ENCODE results near the gene IFNE.

IFNE gene, protein sequence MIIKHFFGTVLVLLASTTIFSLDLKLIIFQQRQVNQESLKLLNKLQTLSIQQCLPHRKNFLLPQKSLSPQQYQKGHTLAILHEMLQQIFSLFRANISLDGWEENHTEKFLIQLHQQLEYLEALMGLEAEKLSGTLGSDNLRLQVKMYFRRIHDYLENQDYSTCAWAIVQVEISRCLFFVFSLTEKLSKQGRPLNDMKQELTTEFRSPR

GRCh38 chr9:21482213-21482612 is at the start of gene IFNE:
TSS of gene IFNE (minus strand) at chr9:21482313. CDS start at chr9:21481694, 619 bp downstream.
- no peak for DNase-seq

GRCh38 chr9:21528123-21528808 is 46.2 kb upstream of the IFNE start:
- no peak for DNase-seq

DNA sequence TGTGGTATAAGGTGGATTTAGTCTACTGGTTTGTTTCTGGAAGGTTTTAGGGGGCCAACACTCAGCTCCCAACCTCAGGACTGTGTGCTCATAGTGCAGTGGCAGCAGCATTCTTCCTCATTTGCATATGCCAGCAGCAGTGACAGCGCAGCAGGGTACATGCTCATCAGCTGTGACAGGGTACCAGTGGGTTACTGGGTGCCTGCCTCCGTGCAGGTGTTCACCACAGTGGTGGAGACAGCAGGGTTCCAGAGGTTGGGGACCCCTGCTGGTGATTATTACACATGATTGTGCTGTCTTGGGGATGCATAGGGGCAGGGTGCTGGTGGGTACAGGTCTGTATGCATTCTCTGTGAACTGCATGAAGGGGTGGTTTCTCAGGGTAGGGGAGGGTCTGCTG is 45.5 kb upstream of the IFNE start:
- no peak for DNase-seq

DNA sequence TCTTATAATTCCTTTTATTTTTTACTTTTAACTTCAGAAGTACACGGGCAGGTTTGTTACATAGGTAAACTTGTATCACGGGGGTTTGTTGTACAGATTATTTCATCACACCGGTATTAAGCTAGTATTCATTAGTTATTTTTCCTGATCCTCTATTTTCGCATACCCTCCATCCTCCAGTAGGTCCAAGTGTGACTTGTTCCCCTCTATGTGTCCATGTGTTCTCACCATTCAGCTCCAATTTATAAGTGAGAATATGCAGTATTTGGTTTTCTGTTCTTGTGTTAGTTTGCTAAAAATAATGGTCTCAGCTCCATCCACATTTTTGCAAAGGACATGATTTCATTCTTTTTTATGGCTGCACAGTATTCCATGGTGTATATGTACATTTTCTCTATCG is 43.1 kb upstream of the IFNE start:
- DNase-seq, result no peak

DNA sequence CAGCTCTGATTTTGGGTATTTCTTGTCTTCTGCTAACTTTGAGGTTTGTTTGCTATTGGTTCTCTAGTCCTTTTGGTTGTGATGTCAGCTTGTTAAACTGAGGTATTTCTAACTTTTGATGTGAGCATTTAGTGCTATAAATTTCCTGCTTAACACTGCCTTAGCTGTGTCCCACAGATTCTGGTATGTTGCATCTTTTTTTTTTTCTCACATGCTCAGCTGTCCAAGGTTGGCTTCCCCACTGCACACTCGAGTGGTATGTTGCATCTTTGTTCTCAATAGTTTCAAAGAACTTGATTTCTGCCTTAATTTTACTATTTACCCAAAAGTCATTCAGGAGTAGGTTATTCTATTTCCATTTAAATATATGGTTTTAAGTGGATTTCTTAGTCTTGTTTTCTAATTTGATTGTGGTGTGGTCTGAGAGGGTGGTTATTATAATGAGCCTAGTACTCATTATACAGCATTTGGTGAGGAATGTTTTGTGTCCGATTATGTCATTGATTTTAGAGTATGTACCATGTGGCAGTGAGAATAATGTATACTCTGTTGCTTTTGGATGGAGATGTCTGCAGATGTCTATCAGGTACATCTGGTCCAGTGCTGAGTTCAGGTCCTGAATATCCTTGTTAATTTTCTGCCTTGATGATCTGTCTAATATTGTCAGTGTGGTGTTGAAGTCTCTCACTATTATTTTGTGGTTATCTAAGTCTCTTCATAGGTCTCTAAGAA is 42.2 kb upstream of the IFNE start:
- no peak for DNase-seq

DNA sequence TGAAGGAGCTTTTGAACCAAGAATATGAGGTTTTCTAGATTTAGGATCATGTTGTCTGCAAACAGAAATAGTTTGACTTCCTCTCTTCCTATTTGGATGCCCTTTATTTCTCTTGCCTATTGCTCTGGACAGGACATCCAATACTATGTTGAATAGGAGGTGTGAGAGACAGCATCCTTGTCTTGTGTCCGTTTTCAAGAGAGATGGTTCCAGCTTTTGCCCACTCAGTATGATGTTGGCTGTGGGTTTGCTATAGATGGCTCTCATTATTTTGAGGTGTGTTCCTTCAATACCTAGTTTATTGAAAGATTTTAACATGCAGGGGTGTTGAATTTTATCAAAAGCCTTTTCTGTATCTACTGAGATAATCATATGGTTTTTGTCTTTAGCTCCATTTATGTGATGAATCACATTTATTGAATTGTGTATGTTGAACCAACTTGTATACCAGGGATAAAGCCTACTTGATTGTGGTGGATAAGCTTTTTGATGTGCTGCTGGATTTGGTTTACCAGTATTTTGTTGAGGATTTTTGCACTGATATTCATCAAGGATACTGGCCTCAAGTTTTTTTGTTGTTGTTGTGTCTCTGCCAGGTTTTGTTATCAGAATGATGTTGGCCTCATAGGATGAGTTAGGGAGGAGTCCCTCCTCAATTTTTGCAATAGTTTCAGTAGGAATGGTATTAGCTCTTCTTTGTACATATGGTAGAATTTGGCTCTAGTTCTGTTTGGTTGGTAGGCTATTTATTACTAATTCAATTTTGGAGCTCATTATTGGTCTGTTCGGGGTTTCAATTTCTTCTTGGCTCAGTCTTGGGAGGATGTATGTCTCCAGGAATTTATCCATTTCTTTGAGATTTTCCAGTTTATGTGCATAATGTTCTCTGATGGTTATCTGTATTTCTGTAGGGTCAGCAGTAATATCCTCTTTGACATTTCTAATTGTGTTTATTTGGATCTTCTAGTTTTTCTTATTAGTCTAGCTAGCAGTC is 41.2 kb upstream of the IFNE start:
- no peak for DNase-seq

- DNase-seq, result no peak
Observed at GRCh38 chr9:21522348-21522747, 40.2 kb upstream of the IFNE start.

- DNase-seq, result no peak
Observed at GRCh38 chr9:21521448-21521847, 39.3 kb upstream of the IFNE start.

DNA sequence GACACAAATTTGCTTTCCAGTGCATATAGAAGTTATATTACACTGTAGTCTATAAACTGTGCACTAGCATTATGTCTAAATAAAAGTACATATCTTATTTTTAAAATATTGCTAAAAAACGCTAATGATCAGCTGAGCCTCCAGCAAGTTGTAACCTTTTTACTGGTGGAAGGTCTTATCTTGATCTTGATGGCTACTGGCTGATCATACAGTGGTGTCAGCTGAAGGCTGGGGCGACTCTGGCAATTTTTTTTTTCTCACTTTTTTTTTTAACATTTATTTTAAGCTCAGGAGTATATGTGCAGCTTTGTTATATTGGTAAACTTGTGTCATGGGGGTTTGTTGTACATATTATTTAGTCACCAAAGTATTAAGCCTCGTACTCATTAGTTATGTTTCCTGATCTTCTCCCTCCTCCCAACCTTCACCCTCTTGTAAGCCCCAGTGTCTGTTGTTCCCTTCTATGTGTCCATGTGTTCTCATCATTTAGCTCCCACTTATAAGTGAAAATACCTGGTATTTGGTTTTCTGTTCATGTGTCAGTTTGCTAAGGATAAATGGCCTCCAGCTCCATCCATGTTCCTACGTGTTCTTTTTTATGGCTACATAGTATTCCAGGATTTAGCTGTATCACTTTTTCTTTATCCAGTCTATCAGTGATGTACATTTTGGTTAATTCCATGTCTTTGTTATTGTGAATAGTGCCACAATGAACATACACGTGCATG is 38.6 kb upstream of the IFNE start:
- DNase-seq, result no peak

GRCh38 chr9:21519855-21520434 is 37.8 kb upstream of the IFNE start:
- no peak for DNase-seq

GRCh38 chr9:21516796-21517195 is 34.7 kb upstream of the IFNE start:
- no peak for DNase-seq

DNA sequence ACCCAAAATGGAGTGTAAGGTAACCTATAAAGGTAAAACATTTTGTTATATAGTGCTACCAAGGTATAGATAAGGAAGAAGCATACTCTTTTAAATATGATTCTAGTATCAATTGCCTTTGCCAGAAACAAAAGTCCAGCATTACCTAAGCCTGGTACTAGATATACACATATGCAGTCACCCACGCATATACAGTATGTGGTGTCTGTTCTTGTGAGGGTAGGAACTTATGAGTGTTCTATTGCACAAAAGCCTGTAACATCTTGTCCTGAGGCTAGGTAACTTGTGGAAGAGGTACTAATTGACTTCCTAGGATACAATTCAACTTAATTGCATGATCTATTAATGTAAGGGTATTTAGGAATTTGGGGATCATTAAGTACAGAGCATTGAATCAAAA is 31.3 kb upstream of the IFNE start:
- DNase-seq, result no peak

DNA sequence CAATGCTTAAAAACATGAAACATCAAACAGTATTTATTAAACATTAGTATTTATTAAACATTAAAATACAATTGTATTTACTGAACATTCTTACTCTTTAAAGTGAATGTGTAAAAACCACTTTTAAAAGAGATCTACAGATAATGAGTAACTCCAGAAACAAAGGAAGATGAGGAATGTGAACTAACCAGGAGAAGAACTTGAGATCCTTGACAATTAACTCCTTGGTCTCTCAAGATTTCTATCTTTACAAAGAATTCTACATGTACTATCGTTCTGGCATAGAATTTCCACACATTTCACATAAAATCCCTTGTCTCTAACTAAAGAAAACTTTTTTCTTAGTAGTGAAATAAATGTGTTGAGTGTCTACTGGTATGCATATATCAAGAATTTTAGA is 28.7 kb upstream of the IFNE start:
- no peak for DNase-seq

- DNase-seq, result no peak
Observed at GRCh38 chr9:21507483-21507790, 25.3 kb upstream of the IFNE start.

DNA sequence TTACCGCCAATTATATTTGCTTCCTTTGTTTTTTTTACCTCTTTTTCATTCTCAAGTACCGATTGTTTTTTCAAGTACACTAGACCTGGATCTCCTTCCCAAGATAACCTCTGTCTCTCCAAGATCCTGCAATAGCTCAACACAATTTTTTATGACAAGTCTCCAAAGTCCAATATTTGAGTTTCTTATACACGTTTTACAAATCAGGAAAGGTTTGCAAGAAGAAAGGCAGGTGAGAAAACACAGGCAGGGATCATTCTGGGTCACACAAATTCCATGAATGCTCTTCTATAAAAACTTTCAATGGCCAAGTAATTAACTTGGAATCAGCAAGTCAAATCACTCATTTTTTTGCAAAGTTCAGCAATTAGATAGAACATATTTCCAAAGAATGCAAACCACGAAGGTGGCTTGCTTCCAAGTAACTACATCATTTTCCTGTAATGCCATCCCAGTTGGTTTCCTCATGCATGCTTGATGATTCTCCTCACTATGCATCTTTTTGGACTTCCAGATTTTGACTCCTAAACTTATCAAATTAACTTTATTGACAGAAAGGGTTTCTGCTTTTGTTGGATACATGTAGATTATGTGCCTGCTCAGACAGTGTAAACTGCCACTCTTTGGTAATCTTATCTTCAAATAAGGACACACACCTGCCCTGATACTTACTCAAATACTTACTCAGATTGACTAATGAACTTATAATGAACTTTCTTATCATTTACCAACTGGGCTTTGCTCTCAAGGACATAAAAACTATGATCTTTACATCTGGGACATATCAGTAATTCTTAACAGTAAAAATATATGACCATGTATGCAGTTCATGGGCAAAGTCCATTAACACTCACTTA is 24.7 kb upstream of the IFNE start:
- no peak for DNase-seq

DNA sequence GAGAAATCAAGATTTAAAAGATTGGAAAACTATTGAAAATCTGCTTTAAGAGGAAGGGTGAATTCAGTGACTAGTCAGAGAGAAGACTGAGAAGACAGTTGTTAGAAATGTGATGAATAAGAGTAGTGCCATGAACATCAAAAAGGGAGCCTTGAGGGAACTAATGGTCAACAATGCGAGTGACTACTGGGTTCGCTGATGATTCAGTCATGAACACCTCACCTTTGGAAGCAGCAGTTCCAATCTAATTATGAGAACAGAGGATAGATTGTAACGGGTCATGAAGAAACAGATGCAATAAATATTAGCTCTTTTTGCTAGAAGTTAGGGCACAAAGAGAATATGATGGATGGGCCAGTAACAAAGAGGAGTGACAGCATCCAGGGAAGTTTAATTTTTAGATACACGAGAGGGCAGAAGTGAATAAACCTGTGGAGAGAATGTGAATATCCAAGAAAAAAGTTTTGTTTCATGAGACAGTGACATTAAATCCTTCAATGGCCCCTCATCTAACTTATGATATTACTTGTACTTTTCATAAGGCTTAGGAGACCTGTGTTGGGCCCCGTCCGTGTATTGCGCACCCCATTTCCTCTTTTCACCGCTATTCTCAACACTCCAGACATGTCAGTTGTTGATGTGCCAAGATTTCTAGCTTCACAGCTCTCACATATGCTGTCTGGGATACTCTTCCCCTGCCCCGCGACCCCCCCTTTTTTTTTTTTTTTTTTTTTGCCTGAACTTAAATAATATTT is 23.5 kb upstream of the IFNE start:
- no peak for DNase-seq

DNA sequence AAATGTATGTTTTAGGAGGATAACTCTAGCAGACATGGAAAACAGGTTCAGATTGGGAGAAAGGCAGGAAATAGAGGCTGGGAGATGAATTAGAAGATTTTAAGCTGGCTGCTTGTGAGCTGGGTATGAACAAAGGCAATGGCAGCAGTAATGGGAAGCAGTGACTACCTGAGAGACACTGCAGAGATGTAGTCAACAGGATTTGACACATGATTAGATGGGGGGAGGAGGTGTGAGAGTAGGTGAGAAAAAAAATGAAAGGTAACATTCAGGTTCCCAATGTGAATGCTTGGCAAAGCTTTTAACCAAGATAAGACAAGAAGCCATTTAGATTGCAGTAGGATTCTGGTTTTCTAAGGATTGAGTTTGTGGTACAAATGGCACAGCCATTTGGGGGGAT is 22.8 kb upstream of the IFNE start:
- no peak for DNase-seq

DNA sequence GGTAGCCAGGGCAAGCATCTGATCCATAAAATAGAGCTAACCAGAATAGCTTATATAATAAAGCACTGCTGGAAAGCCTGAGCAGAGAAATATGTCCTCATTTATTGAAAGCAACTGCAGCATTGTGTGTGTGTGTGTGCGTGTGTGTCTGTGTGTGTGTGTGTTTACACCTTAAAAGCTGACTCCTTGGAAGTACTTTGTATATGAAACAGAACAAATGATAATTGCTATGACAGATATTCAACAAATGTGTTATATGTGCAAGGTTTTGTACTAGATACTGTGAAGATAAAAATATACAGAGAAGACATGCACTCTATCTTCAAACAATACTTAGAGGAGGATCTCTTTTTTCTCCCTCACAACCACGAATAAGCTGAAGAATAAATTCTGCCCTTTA is 22.0 kb upstream of the IFNE start:
- no peak for DNase-seq

GRCh38 chr9:21502586-21502985 is 20.5 kb upstream of the IFNE start:
- DNase-seq, result no peak

GRCh38 chr9:21499912-21500311 is 17.8 kb upstream of the IFNE start:
- no peak for DNase-seq
